ENCODE results near the gene BORCS6. TPM values are rescaled to one million over a fixed set of nuclear protein-coding genes. Genes with fewer than 3 reads are reported as not detected.

BORCS6 gene
- total RNA-seq (2014; rRNA removed) (5.9 and 7.3 TPM in 2 replicates), Bru-seq, nascent RNA (percentile 42 among the genes with signal in this experiment), BruChase-seq, experiment 1, labeled RNA remaining after a 6-hour chase (percentile 38 among the genes with signal in this experiment), BruChase-seq, experiment 2, labeled RNA remaining after a 2-hour chase (percentile 57 among the genes with signal in this experiment)
- long read RNA-seq, transcript BORCS6-201 (1 exons, 2,575 nt) = major isoform, 24 of 24 reads
- long read RNA-seq, partial matches to known transcripts = 0 of 24 reads
- long read RNA-seq, other reads (novel, unspliced or antisense) = 0 of 24 reads

GRCh38 chr17:8189711-8190477, at the start of gene BORCS6:
Gene BORCS6 (minus strand): TSS chr17:8190180. CDS start chr17:8190140, 40 bp downstream.
- Histone ChIP-seq H3K4me1 (ENCODE audit: insufficient read depth, low read length) (peaks cover 19% of the 10 kb centered on the region), H2AFZ (ENCODE audit: low read length) (peak within 1 kb of the TSS; percentile 78), H3K9ac (ENCODE audit: low read length) (peak within 1 kb of the TSS; percentile 68), H4K20me1 (ENCODE audit: low read length) (no peaks in the 10 kb centered on the region), H3K4me2 (ENCODE audit: low read length) (peak within 1 kb of the TSS; percentile 89), H3K9me3 (ENCODE audit: low read length) (no peaks in the 10 kb centered on the region), H3K27ac (ENCODE audit: low read length) (peak within 1 kb of the TSS; percentile 58; the same call in 1 of the 2 replicates), H3K79me2 (ENCODE audit: low read length) (peaks cover 16% of the 10 kb centered on the region), H3K4me3 (ENCODE audit: low read length) (peak within 1 kb of the TSS; percentile 84), H3K27me3 (ENCODE audit: low read length) (no peaks in the 10 kb centered on the region), H3K9me2 (replicated peaks; ENCODE audit: low read length) (no peaks in the 10 kb centered on the region), H3K36me3 (ENCODE audit: low read depth, low read length) (no peaks in the 10 kb centered on the region), H3F3A (ENCODE audit: low read length, unreplicated experiment) (no peaks in the 10 kb centered on the region)
- ATAC-seq (peak; percentile 60), DNase-seq (peak; percentile 93)
- intact Hi-C loops (cut with micrococcal nuclease) = no loop called here
- ChIA-PET POLR2A (ENCODE audit: unreplicated experiment) (interaction anchor here (0.6 to 1.1 kb wide), 4 partner anchors 9 to 334 kb away, joined by 3 to 17 read pairs (median 8); no protein-coding TSS in a partner anchor), CTCF (no interaction called here)
- TSS peak; percentile 62 for BruUV-seq (replicated peaks)
- no peak for TF ChIP-seq EZH2 (IDR thresholded peaks at IDR 0.05; ENCODE audit: low read length, unreplicated experiment)
- TF ChIP-seq, protein P1, sequence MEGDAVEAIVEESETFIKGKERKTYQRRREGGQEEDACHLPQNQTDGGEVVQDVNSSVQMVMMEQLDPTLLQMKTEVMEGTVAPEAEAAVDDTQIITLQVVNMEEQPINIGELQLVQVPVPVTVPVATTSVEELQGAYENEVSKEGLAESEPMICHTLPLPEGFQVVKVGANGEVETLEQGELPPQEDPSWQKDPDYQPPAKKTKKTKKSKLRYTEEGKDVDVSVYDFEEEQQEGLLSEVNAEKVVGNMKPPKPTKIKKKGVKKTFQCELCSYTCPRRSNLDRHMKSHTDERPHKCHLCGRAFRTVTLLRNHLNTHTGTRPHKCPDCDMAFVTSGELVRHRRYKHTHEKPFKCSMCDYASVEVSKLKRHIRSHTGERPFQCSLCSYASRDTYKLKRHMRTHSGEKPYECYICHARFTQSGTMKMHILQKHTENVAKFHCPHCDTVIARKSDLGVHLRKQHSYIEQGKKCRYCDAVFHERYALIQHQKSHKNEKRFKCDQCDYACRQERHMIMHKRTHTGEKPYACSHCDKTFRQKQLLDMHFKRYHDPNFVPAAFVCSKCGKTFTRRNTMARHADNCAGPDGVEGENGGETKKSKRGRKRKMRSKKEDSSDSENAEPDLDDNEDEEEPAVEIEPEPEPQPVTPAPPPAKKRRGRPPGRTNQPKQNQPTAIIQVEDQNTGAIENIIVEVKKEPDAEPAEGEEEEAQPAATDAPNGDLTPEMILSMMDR (conservative IDR thresholded peaks at IDR 0.05; ENCODE audit: low read depth, low read length) = peak; percentile 17; the same call in 1 of the 2 replicates

DNA sequence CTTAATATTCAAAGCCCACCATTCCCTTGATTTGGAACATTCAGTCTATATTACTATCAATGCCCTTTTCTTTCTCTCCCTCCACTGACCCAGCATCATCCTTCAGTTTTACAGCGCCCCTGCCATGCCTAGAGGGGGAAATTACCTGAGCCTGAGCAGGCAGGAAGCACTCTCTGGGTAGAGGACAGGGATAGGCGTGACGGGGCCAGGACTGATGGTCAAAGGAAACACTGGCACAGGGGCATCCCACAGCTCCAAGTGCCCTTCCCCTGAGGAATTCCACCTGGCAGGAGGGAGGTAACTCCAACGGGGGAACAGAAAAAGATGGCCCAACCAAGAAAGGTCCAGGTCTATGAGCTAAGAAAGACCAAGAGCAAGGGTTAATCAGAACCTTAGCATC, 47.9 kb upstream of the BORCS6 start:
- ATAC-seq = no peak
- no peaks in the 10 kb centered on the region for H3K4me1 ChIP-seq (ENCODE audit: insufficient read depth, low read length)
- no peak overlapping the region for H3K9ac ChIP-seq (ENCODE audit: low read length)
- no TSS peak for BruUV-seq (replicated peaks)
- no peak for DNase-seq
- no peaks in the 10 kb centered on the region for H3K79me2 ChIP-seq (ENCODE audit: low read length)
- POLR2A ChIA-PET (ENCODE audit: unreplicated experiment) = no interaction called here
- H3F3A ChIP-seq (ENCODE audit: low read length, unreplicated experiment) = no peaks in the 10 kb centered on the region
- no peak overlapping the region for H3K27ac ChIP-seq (ENCODE audit: low read length)
- no peak overlapping the region for H2AFZ ChIP-seq (ENCODE audit: low read length)
- H3K4me3 ChIP-seq (ENCODE audit: low read length) = no peak overlapping the region
- no peak overlapping the region for H3K4me2 ChIP-seq (ENCODE audit: low read length)
- no peaks in the 10 kb centered on the region for H3K9me2 ChIP-seq (replicated peaks; ENCODE audit: low read length)
- no peaks in the 10 kb centered on the region for H4K20me1 ChIP-seq (ENCODE audit: low read length)
- CTCF ChIA-PET = no interaction called here
- H3K36me3 ChIP-seq (ENCODE audit: low read depth, low read length) = 0 out of 2 replicates have a peak, but pooled peaks cover 3% of the 10 kb centered on the region
- intact Hi-C loops (cut with micrococcal nuclease) = no loop called here
- TF ChIP-seq, protein P1 (conservative IDR thresholded peaks at IDR 0.05; ENCODE audit: low read depth, low read length) = no peak
- no peak for TF ChIP-seq EZH2phosphoT487 (IDR thresholded peaks at IDR 0.05; ENCODE audit: borderline replicate concordance, low read length)
- TF ChIP-seq EZH2 (IDR thresholded peaks at IDR 0.05; ENCODE audit: low read length, unreplicated experiment) = no peak
- H3K9me3 ChIP-seq (ENCODE audit: low read length) = no peaks in the 10 kb centered on the region
- no peaks in the 10 kb centered on the region for H3K27me3 ChIP-seq (ENCODE audit: low read length)

Measured in PC-3 (cell line).